LNCaP clone FGC (cell line): ENCODE data around the gene ZNF205.

Experiments
- DNase-seq: peaks from one replicate; pipeline ENCODE4 v3.0.0-alpha.2; 2011; ENCODE audit warnings: low read depth
- H3K4me3 ChIP-seq: 2 replicates; pipeline ENCODE4 v1.5.1; 2011; ENCODE audit warnings: mild to moderate bottlenecking, low read depth, low read length, control low read depth
- CTCF ChIP-seq: IDR thresholded peaks from 2 replicates; pipeline ENCODE4 v1.5.1; 2012; ENCODE audit warnings: mild to moderate bottlenecking; ENCODE audit not compliant: control insufficient read depth, insufficient read depth; ENCODE audit errors: extremely low read depth

The ZNF205 gene

GRCh38 chr16:3143189-3143588 lies 30.8 kb downstream of the ZNF205 start:
- TF ChIP-seq CTCF, result no peak

GRCh38 chr16:3143598-3144320 lies 31.4 kb downstream of the ZNF205 start:
- DNase-seq, result no peak
- no peak for TF ChIP-seq CTCF
- H3K4me3 ChIP-seq, result no peak overlapping the region

More at GRCh38 chr16:3143189-3143588, 30.8 kb downstream of the ZNF205 start:
- DNase-seq, result no peak
- no peak overlapping the region for H3K4me3 ChIP-seq

- H3K4me3 ChIP-seq, result no peak overlapping the region
Measured at GRCh38 chr16:3144321-3144983, 32.1 kb downstream of the ZNF205 start.

GRCh38 chr16:3145151-3145550 lies 32.8 kb downstream of the ZNF205 start:
- no peak overlapping the region for H3K4me3 ChIP-seq
- no peak for DNase-seq
- no peak for TF ChIP-seq CTCF

More at GRCh38 chr16:3144321-3144983, 32.1 kb downstream of the ZNF205 start:
- no peak for DNase-seq
- TF ChIP-seq CTCF, result no peak

- DNase-seq, result no peak
- TF ChIP-seq CTCF, result no peak
- H3K4me3 ChIP-seq, result no peak overlapping the region
Measured at GRCh38 chr16:3145660-3146059, 33.3 kb downstream of the ZNF205 start.

- DNase-seq, result no peak
- no peak for TF ChIP-seq CTCF
- no peak overlapping the region for H3K4me3 ChIP-seq
Measured at GRCh38 chr16:3147046-3147756, 34.8 kb downstream of the ZNF205 start.
